SK-N-MC (cell line): ENCODE data around the gene GSTM5.
"Not testable (repeated sequence)": the region's sequence is repeated elsewhere in the genome, so short reads cannot be mapped to it uniquely, and the experiment has no call there.

Source experiments
- DNase-seq: peaks from one replicate; pipeline ENCODE4 v3.0.0-alpha.2; 2011; ENCODE audit warnings: low read depth, low spot score
- H3K27ac ChIP-seq: fragments of 200-600 bp; sonication (generic); 2 replicates; pipeline ENCODE4 v1.5.1; 2016; ENCODE audit warnings: mixed run types
- H3K36me3 ChIP-seq: fragments of 200-600 bp; sonication (generic); 2 replicates; pipeline ENCODE4 v1.6.1; 2017; ENCODE audit warnings: antibody characterized with exemption, low read length, mixed read lengths; ENCODE audit not compliant: insufficient read depth
- H3K4me3 ChIP-seq: fragments of 200-600 bp; sonication (generic); 2 replicates; pipeline ENCODE4 v1.5.1; 2016
- H3K9ac ChIP-seq: fragments of 200-600 bp; sonication (generic); 2 replicates; pipeline ENCODE4 v1.8.0; 2017; ENCODE audit warnings: mixed run types, mixed read lengths; ENCODE audit not compliant: insufficient read length
- H3K9me3 ChIP-seq: fragments of 200-600 bp; sonication (generic); 2 replicates; pipeline ENCODE4 v1.6.1; 2017; ENCODE audit warnings: low read depth, mild to moderate bottlenecking, antibody characterized with exemption, low read length, moderate library complexity, mixed read lengths
- EZH2 ChIP-seq: fragments of 200-600 bp; sonication (generic); IDR thresholded peaks from one replicate; pipeline ENCODE4 v1.6.1; 2017; ENCODE audit warnings: antibody characterized with exemption
- FOXP2 ChIP-seq: optimal IDR thresholded peaks from 2 replicates; pipeline ENCODE3; 2011; ENCODE audit warnings: mild to moderate bottlenecking, moderate library complexity; ENCODE audit not compliant: insufficient read depth; ENCODE audit errors: extremely low read length, control extremely low read depth
- POLR2AphosphoS5 ChIP-seq: IDR thresholded peaks from 2 replicates; pipeline ENCODE4 v1.6.1; 2012; ENCODE audit warnings: mild to moderate bottlenecking, low read depth, low read length, borderline replicate concordance

The GSTM5 gene

DNA sequence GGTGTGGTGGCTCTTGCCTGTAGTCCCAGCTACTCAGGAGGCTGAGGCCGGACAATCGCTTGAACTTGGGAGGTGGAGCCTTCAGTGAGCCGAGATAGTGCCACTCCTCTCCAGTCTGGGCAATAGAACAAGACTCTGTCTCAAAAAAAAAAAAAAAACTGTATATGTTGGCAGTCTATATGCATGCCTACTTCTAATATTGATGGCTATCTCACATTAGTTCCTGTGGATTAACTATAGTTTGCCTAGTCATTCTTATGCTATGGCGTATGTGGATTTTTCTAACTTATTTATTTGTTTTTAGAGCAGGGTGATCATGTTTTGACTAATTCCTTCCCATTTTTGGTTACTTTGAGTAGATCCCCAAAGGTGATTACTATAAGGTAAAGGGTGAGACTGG lies 15.0 kb upstream of the GSTM5 start:
- no peaks in the 10 kb centered on the region for H3K36me3 ChIP-seq
- no peak overlapping the region for H3K27ac ChIP-seq
- no peaks in the 10 kb centered on the region for H3K9me3 ChIP-seq
- no peak for DNase-seq
- H3K9ac ChIP-seq = no peak overlapping the region
- no peak for TF ChIP-seq FOXP2
- TF ChIP-seq POLR2AphosphoS5 = no peak
- no peak for TF ChIP-seq EZH2
- H3K4me3 ChIP-seq = no peak overlapping the region

DNA sequence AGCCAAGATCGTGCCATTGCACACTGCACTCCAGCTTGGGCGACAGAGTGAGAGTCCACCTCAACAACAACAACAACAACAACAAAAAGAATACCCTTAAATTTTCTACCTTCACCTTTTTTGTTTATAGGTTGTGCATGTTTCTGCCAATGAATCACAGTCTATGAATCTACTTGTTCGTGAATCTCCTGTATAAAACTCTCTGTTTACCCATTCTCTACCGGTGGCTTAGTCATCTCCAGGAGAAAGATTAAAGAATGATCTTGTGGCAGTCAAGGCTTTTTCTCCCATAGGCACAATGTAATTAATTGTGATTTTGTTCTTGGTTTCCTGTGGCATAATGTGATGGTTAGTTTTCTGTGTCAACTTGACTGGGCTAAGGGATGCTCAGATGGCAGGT lies 14.2 kb upstream of the GSTM5 start:
- H3K4me3 ChIP-seq, H3K27ac ChIP-seq, H3K9me3 ChIP-seq, H3K36me3 ChIP-seq, H3K9ac ChIP-seq, DNase-seq: not testable (repeated sequence)

- H3K4me3 ChIP-seq, H3K9me3 ChIP-seq, H3K36me3 ChIP-seq, DNase-seq, H3K27ac ChIP-seq, H3K9ac ChIP-seq: not testable (repeated sequence)
Observed at GRCh38 chr1:109702940-109703339, 9.1 kb upstream of the GSTM5 start.

DNA sequence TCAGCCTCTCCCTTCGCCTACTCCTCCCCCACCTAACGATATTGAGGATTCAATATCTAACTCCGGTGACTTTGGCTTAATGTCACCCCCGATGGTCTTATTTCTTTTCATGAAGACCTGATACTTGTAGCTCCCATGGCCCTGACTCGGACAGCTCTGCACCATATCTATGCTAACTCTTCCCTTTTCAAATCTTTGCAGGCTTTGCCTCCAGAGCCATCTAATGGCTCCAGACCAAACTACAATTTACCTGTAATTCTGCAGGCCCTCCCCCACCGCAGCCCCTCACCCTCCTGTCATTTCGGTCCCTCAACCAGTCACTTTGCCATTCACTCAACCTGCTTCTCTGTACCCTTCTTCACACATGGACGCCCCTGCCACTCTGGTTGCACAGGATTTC lies 7.9 kb upstream of the GSTM5 start:
- TF ChIP-seq EZH2 (no peak), POLR2AphosphoS5 (no peak), FOXP2 (no peak)
- no peak for DNase-seq
- H3K9me3 ChIP-seq = no peaks in the 10 kb centered on the region
- no peak overlapping the region for H3K27ac ChIP-seq
- no peak overlapping the region for H3K4me3 ChIP-seq
- no peak overlapping the region for H3K9ac ChIP-seq
- H3K36me3 ChIP-seq = no peaks in the 10 kb centered on the region

DNA sequence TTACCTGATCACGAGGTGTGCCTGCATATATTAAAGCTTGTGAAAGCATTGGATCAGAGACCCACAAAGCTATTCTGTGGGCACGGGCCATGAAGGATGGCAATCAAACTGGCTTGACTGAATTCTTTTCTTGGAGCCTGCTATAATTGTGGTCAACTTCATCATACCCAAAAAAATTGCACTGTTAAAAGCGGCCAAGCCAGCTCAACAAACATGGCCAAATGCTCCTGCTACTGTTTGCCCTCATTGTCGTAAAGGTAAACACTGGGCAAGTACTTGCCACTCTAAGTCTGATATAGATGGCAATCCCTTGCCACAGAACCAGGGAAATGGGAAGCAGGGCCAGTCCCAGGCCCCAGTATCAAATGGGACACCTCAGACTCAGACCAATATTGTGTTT lies 6.6 kb upstream of the GSTM5 start:
- no peak for TF ChIP-seq FOXP2
- TF ChIP-seq EZH2 = no peak
- no peak for TF ChIP-seq POLR2AphosphoS5
- no peak for DNase-seq
- Histone ChIP-seq H3K9me3 (no peaks in the 10 kb centered on the region), H3K4me3 (no peak overlapping the region), H3K27ac (no peak overlapping the region), H3K9ac (no peak overlapping the region), H3K36me3 (no peaks in the 10 kb centered on the region)

GRCh38 chr1:109708949-109709348 lies 3.1 kb upstream of the GSTM5 start:
- H3K36me3 ChIP-seq, H3K4me3 ChIP-seq, DNase-seq, H3K9ac ChIP-seq, H3K9me3 ChIP-seq, H3K27ac ChIP-seq: not testable (repeated sequence)

DNA sequence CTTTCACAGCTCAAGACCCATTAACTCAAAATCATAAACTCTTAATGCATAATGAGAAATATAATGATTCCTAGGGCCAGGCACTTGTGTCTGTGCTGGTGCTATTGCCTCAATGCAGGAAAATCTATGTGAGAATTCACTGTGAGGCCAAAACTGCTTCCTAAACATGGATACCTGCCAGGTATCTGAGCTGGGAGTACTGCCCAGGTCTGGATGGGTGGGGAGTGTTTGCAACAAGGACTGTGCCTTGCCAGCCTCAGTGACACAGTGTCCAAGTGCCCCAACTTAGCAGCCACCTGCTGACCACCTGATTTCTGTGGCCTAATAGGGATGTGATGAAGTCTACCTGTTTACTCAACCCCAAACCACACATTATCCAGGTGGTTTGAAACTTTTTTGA lies 2.2 kb upstream of the GSTM5 start:
- not testable (repeated sequence) for H3K36me3 ChIP-seq, DNase-seq, H3K9me3 ChIP-seq, H3K27ac ChIP-seq, H3K4me3 ChIP-seq, H3K9ac ChIP-seq

DNA sequence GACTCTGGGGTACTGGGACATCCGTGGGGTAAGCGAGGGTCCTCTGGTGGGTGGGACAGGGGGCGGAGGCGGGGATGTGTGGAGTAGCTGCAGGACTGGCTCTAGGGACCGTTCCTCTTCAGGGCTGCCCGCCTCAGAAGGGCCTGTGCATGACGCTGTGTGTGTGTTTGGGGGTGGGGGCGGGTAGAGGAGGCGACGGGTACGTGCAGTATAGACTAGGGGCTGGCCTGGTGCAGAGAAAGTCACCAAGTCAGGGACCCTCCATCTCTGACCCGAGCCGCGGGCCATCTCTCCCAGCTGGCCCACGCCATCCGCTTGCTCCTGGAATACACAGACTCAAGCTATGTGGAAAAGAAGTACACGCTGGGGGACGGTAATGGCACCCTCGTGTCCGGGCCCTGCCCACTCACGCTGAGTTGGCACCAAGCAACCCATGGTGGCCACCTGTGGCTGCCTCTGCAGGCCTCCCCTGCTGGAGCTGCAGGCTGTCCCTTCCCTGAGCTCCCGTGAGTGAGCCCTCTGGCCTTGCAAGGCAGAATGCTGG lies 342 bp downstream of the GSTM5 start:
- H3K27ac ChIP-seq = no peak overlapping the region
- DNase-seq = no peak
- no peaks in the 10 kb centered on the region for H3K9me3 ChIP-seq
- H3K36me3 ChIP-seq = no peaks in the 10 kb centered on the region
- no peak overlapping the region for H3K4me3 ChIP-seq
- no peak for TF ChIP-seq FOXP2
- TF ChIP-seq POLR2AphosphoS5 = no peak
- TF ChIP-seq EZH2 = no peak
- no peak overlapping the region for H3K9ac ChIP-seq

GRCh38 chr1:109713636-109714035 lies 1.6 kb downstream of the GSTM5 start:
- Histone ChIP-seq H3K9me3 (no peaks in the 10 kb centered on the region), H3K4me3 (no peak overlapping the region), H3K9ac (no peak overlapping the region), H3K27ac (no peak overlapping the region), H3K36me3 (no peaks in the 10 kb centered on the region)
- no peak for DNase-seq
- TF ChIP-seq EZH2 (no peak), POLR2AphosphoS5 (no peak), FOXP2 (no peak)
